H1 (cell line): ENCODE data around the gene C12orf42.

Source experiments
- CBX5 ChIP-seq: fragments of 300-800, 300-1000 bp; sonication (generic); IDR thresholded peaks from 2 replicates; pipeline ENCODE4 v1.7.1; 2016; ENCODE audit warnings: antibody characterized with exemption, low read length, low read depth
- EP300 ChIP-seq, 2 experiments: IDR thresholded peaks; 1 replicate in 1 of 2; 2 replicates in 1 of 2; pipeline ENCODE4 v1.6.1; 2011 to 2012; ENCODE audit warnings: low read depth in 2 of 2, low read length in 2 of 2, mild to moderate bottlenecking in 2 of 2, borderline replicate concordance in 1 of 2, inconsistent platforms in 1 of 2, moderate library complexity in 1 of 2
- EZH2 ChIP-seq: fragments of 200-600 bp; sonication (generic); IDR thresholded peaks from 2 replicates; pipeline ENCODE4 v1.7.1; 2012; ENCODE audit warnings: low read depth, mild to moderate bottlenecking, moderate library complexity, low read length, inconsistent platforms; ENCODE audit not compliant: severe bottlenecking
- GABPA ChIP-seq: IDR thresholded peaks from 2 replicates; pipeline ENCODE4 v1.6.1; 2011; ENCODE audit warnings: mild to moderate bottlenecking, low read length, moderate library complexity, borderline replicate concordance; ENCODE audit not compliant: insufficient read depth
- JUND ChIP-seq: IDR thresholded peaks from 2 replicates; pipeline ENCODE4 v1.6.1; 2011; ENCODE audit warnings: mild to moderate bottlenecking, improper control_type of control experiment, low read length
- POLR2A ChIP-seq, 2 experiments: IDR thresholded peaks; 1 replicate in 1 of 2; 2 replicates in 1 of 2; pipeline ENCODE4 v1.6.1; 2011; ENCODE audit warnings: low read depth in 2 of 2, low read length in 2 of 2, mild to moderate bottlenecking in 2 of 2; ENCODE audit errors: control extremely low read depth in 1 of 2
- POLR2AphosphoS5 ChIP-seq: IDR thresholded peaks from 2 replicates; pipeline ENCODE4 v1.6.1; 2011; ENCODE audit warnings: low read depth, low read length
- SRF ChIP-seq: IDR thresholded peaks from 2 replicates; pipeline ENCODE4 v1.6.1; 2011; ENCODE audit warnings: mild to moderate bottlenecking, low read depth, low read length, moderate library complexity
- TF ChIP-seq, protein P1 (sequence below), 3 experiments: IDR thresholded peaks; 1 replicate in 2 of 3; 2 replicates in 1 of 3; pipeline versions ENCODE4 v1.5.1 to v1.6.1; 2011; ENCODE audit warnings: low read length in 3 of 3, mild to moderate bottlenecking in 3 of 3, inconsistent platforms in 2 of 3, low read depth in 1 of 3, moderate library complexity in 1 of 3; ENCODE audit not compliant: insufficient read depth in 1 of 3; ENCODE audit errors: control extremely low read depth in 1 of 3
- TF ChIP-seq, protein P2 (sequence below): IDR thresholded peaks from 2 replicates; pipeline ENCODE4 v1.6.1; 2012; ENCODE audit warnings: inconsistent platforms
- TF ChIP-seq, protein P3 (sequence below): IDR thresholded peaks from 2 replicates; pipeline ENCODE4 v1.6.1; 2012; ENCODE audit warnings: low read length, inconsistent platforms
- TF ChIP-seq, protein P4 (sequence below): IDR thresholded peaks from 2 replicates; pipeline ENCODE4 v1.6.1; 2011; ENCODE audit warnings: low read length, improper control_type of control experiment

DNA sequence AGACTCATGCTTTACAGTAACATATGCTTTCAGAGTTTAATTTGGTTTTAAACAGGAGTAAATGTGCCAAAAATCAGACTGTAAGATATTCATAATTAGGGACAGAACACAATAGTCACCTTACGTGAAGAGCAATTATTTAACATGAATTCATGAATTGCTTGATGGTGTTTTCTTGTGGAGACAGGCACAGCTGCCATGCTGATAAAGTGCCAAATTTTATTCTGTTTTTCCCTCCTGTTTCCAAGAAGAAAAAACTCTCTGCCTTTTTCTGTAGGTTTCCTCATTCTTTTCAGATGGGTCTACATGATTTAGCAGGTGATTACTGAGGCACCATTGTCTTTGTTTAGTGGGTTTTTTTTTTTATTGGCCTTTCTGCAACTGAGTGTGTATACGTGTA is 80.1 kb downstream of the C12orf42 start:
- TF ChIP-seq EP300 (IDR thresholded peaks at IDR 0.05; ENCODE audit: borderline replicate concordance in 1 of 2, low read depth in 2 of 2, low read length in 2 of 2) (no peak), EZH2 (no peak), JUND (no peak), CBX5 (no peak), SRF (no peak), POLR2A (IDR thresholded peaks at IDR 0.05; ENCODE audit: control extremely low read depth in 1 of 2, low read depth in 2 of 2, low read length in 2 of 2) (no peak), GABPA (no peak), POLR2AphosphoS5 (no peak)
- TF ChIP-seq, protein P1, sequence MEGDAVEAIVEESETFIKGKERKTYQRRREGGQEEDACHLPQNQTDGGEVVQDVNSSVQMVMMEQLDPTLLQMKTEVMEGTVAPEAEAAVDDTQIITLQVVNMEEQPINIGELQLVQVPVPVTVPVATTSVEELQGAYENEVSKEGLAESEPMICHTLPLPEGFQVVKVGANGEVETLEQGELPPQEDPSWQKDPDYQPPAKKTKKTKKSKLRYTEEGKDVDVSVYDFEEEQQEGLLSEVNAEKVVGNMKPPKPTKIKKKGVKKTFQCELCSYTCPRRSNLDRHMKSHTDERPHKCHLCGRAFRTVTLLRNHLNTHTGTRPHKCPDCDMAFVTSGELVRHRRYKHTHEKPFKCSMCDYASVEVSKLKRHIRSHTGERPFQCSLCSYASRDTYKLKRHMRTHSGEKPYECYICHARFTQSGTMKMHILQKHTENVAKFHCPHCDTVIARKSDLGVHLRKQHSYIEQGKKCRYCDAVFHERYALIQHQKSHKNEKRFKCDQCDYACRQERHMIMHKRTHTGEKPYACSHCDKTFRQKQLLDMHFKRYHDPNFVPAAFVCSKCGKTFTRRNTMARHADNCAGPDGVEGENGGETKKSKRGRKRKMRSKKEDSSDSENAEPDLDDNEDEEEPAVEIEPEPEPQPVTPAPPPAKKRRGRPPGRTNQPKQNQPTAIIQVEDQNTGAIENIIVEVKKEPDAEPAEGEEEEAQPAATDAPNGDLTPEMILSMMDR (IDR thresholded peaks at IDR 0.05; ENCODE audit: control extremely low read depth in 1 of 3, insufficient read depth in 1 of 3, low read depth in 1 of 3, low read length in 3 of 3) = no peak
- TF ChIP-seq, protein P2, sequence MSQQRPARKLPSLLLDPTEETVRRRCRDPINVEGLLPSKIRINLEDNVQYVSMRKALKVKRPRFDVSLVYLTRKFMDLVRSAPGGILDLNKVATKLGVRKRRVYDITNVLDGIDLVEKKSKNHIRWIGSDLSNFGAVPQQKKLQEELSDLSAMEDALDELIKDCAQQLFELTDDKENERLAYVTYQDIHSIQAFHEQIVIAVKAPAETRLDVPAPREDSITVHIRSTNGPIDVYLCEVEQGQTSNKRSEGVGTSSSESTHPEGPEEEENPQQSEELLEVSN = no peak
- TF ChIP-seq, protein P3, sequence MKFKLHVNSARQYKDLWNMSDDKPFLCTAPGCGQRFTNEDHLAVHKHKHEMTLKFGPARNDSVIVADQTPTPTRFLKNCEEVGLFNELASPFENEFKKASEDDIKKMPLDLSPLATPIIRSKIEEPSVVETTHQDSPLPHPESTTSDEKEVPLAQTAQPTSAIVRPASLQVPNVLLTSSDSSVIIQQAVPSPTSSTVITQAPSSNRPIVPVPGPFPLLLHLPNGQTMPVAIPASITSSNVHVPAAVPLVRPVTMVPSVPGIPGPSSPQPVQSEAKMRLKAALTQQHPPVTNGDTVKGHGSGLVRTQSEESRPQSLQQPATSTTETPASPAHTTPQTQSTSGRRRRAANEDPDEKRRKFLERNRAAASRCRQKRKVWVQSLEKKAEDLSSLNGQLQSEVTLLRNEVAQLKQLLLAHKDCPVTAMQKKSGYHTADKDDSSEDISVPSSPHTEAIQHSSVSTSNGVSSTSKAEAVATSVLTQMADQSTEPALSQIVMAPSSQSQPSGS = no peak
- TF ChIP-seq, protein P4, sequence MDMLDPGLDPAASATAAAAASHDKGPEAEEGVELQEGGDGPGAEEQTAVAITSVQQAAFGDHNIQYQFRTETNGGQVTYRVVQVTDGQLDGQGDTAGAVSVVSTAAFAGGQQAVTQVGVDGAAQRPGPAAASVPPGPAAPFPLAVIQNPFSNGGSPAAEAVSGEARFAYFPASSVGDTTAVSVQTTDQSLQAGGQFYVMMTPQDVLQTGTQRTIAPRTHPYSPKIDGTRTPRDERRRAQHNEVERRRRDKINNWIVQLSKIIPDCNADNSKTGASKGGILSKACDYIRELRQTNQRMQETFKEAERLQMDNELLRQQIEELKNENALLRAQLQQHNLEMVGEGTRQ = no peak
